Stimulated activated CD8-positive, alpha-beta memory T cell treated with anti-CD3 and anti-CD28 coated beads, Interleukin-2, amount 100 ng/mL, for 48 hours (primary cell): ENCODE results near the gene VWA8.
"Not testable (repeated sequence)": the region's sequence is repeated elsewhere in the genome, so short reads cannot be mapped to it uniquely, and the experiment has no call there.

Experiments
- DNase-seq, 2 donors: peaks; one replicate each; pipeline ENCODE4 v3.0.0-alpha.2; 2020; ENCODE audit warnings: low read depth in 2 of 2

VWA8 gene

GRCh38 chr13:41647699-41648313, 313.1 kb downstream of the VWA8 start:
- DNase-seq, result not testable (repeated sequence)

- DNase-seq, result no peak
Observed at GRCh38 chr13:41645331-41645730, 315.6 kb downstream of the VWA8 start.

- DNase-seq, result no peak
Observed at GRCh38 chr13:41644742-41645141, 316.2 kb downstream of the VWA8 start.

GRCh38 chr13:41643507-41643906, 317.4 kb downstream of the VWA8 start:
- DNase-seq, result no peak

GRCh38 chr13:41641961-41642360, 318.9 kb downstream of the VWA8 start:
- no peak for DNase-seq

- no peak for DNase-seq
Observed at GRCh38 chr13:41641429-41641828, 319.5 kb downstream of the VWA8 start.

GRCh38 chr13:41639955-41640780, 320.7 kb downstream of the VWA8 start:
- DNase-seq, result no peak

- no peak for DNase-seq
Observed at GRCh38 chr13:41639237-41639904, 321.5 kb downstream of the VWA8 start.

GRCh38 chr13:41637586-41637985, 323.3 kb downstream of the VWA8 start:
- DNase-seq, result no peak

- not testable (repeated sequence) for DNase-seq
Observed at GRCh38 chr13:41637032-41637431, 323.9 kb downstream of the VWA8 start.

- not testable (repeated sequence) for DNase-seq
Observed at GRCh38 chr13:41636590-41636989, 324.3 kb downstream of the VWA8 start.

- no peak for DNase-seq
Observed at GRCh38 chr13:41634407-41634806, 326.5 kb downstream of the VWA8 start.

- DNase-seq, result no peak
Observed at GRCh38 chr13:41633776-41634175, 327.1 kb downstream of the VWA8 start.

GRCh38 chr13:41631296-41631965, 329.5 kb downstream of the VWA8 start:
- no peak for DNase-seq

- no peak for DNase-seq
Observed at GRCh38 chr13:41627425-41627824, 333.5 kb downstream of the VWA8 start.

GRCh38 chr13:41624041-41624440, 336.9 kb downstream of the VWA8 start:
- DNase-seq, result no peak

- DNase-seq, result no peak
Observed at GRCh38 chr13:41622432-41623429, 338.2 kb downstream of the VWA8 start.

GRCh38 chr13:41621716-41622431, 339.0 kb downstream of the VWA8 start:
- no peak for DNase-seq

- DNase-seq, result not testable (repeated sequence)
Observed at GRCh38 chr13:41617633-41618032, 343.3 kb downstream of the VWA8 start.

GRCh38 chr13:41616151-41616550, 344.8 kb downstream of the VWA8 start:
- DNase-seq, result no peak
